IMR-90 (cell line): Measurements from ENCODE around the gene MOB3A. TPM values are rescaled to one million over a fixed set of nuclear protein-coding genes. Genes with fewer than 3 reads are reported as not detected.

ENCODE experiments used
- ATAC-seq: fragments of 200-7000 bp; cut with Tn5 transposase; 2 replicates; pipeline ENCODE4 v1.9.1; 2020; ENCODE audit warnings: low read depth, mild to moderate bottlenecking, moderate library complexity
- BruUV-seq: library from RNA; stranded (reverse); fragments of 400-500 nt; replicated peaks from 2 replicates; lab custom pipeline; 2021; lab: Mats Ljungman, UMichigan
- CTCF ChIA-PET: fragments of 300-600 bp; formaldehyde crosslinking; extraction: SDS; loops from one replicate; lab custom pipeline; 2021; ENCODE audit warnings: antibody characterized with exemption; lab: Yijun Ruan, JAX
- POLR2A ChIA-PET: fragments of 300-600 bp; sonication (Branson Sonifier 250); formaldehyde crosslinking; loops from one replicate; lab custom pipeline; 2022; ENCODE audit warnings: antibody characterized with exemption; ENCODE audit not compliant: unreplicated experiment; lab: Charles Lee
- DNase-seq: peaks from one replicate; pipeline ENCODE4 v3.0.0; 2013
- H2AFZ ChIP-seq: replicated peaks from 2 replicates; pipeline ENCODE3; 2013; ENCODE audit warnings: low read length, mild to moderate bottlenecking; ENCODE audit not compliant: poor library complexity
- H2AK5ac ChIP-seq: 2 replicates; pipeline ENCODE4 v1.6.1; 2013; ENCODE audit warnings: low read depth, low read length, inconsistent platforms
- H2AK9ac ChIP-seq: replicated peaks from 2 replicates; pipeline ENCODE3; 2013; ENCODE audit warnings: mild to moderate bottlenecking, low read depth, low read length, moderate library complexity; ENCODE audit not compliant: poor library complexity
- H2BK120ac ChIP-seq: 2 replicates; pipeline ENCODE4 v1.6.1; 2013; ENCODE audit warnings: low read depth, low read length, inconsistent platforms
- H2BK15ac ChIP-seq: 3 replicates; pipeline ENCODE4 v1.6.1; 2013; ENCODE audit warnings: low read depth, low read length, inconsistent platforms
- H2BK20ac ChIP-seq: 2 replicates; pipeline ENCODE4 v1.6.1; 2013; ENCODE audit warnings: low read depth, mild to moderate bottlenecking, inconsistent platforms, low read length, moderate library complexity
- H2BK5ac ChIP-seq: 2 replicates; pipeline ENCODE4 v1.6.1; 2013; ENCODE audit warnings: mild to moderate bottlenecking, low read depth, low read length, inconsistent platforms; ENCODE audit not compliant: poor library complexity, severe bottlenecking
- H3K14ac ChIP-seq: replicated peaks from 2 replicates; pipeline ENCODE4 v1.6.1; 2013; ENCODE audit warnings: low read depth, low read length, inconsistent platforms
- H3K18ac ChIP-seq: 2 replicates; pipeline ENCODE4 v1.6.1; 2013; ENCODE audit warnings: low read depth, low read length, control low read depth
- H3K23ac ChIP-seq: 2 replicates; pipeline ENCODE4 v1.6.1; 2013; ENCODE audit warnings: low read depth, low read length, inconsistent platforms
- H3K27ac ChIP-seq: 2 replicates; pipeline ENCODE4 v1.5.1; 2013; ENCODE audit warnings: mild to moderate bottlenecking, control low read depth, low read length; ENCODE audit not compliant: insufficient read depth
- H3K27me3 ChIP-seq: 2 replicates; pipeline ENCODE4 v1.6.1; 2013; ENCODE audit warnings: low read length; ENCODE audit not compliant: control insufficient read depth, insufficient read depth
- H3K36me3 ChIP-seq: 2 replicates; pipeline ENCODE4 v1.6.1; 2013; ENCODE audit warnings: low read length, mixed read lengths; ENCODE audit not compliant: control insufficient read depth, insufficient read depth
- H3K4ac ChIP-seq: 2 replicates; pipeline ENCODE4 v1.6.1; 2013; ENCODE audit warnings: low read depth, low read length, inconsistent platforms
- H3K4me1 ChIP-seq: 2 replicates; pipeline ENCODE4 v1.6.1; 2013; ENCODE audit warnings: low read length, mixed read lengths; ENCODE audit not compliant: control insufficient read depth, insufficient read depth
- H3K4me2 ChIP-seq: 2 replicates; pipeline ENCODE4 v1.6.1; 2013; ENCODE audit warnings: low read depth, mild to moderate bottlenecking, control low read depth, low read length, moderate library complexity
- H3K4me3 ChIP-seq: 2 replicates; pipeline ENCODE4 v1.5.1; 2013; ENCODE audit warnings: low read depth, mild to moderate bottlenecking, control low read depth, low read length, moderate library complexity; ENCODE audit not compliant: insufficient read depth
- H3K56ac ChIP-seq: 2 replicates; pipeline ENCODE4 v1.6.1; 2013; ENCODE audit warnings: low read length, inconsistent platforms; ENCODE audit not compliant: insufficient read depth; ENCODE audit errors: extremely low read depth
- H3K79me1 ChIP-seq, 2 experiments: 2 replicates each; pipeline ENCODE4 v1.6.1; 2013; ENCODE audit warnings: low read length in 2 of 2, inconsistent platforms in 1 of 2, low read depth in 1 of 2
- H3K9ac ChIP-seq: 2 replicates; pipeline ENCODE4 v1.6.1; 2013; ENCODE audit warnings: low read depth, low read length, control low read depth
- H3K9me1 ChIP-seq: 2 replicates; pipeline ENCODE4 v1.6.1; 2013; ENCODE audit warnings: low read length, inconsistent platforms; ENCODE audit not compliant: insufficient read depth
- H3K9me3 ChIP-seq: 2 replicates; pipeline ENCODE4 v1.6.1; 2013; ENCODE audit warnings: low read length; ENCODE audit not compliant: control insufficient read depth, insufficient read depth
- H4K20me1 ChIP-seq: 2 replicates; pipeline ENCODE4 v1.6.1; 2013; ENCODE audit warnings: low read length, inconsistent platforms; ENCODE audit not compliant: insufficient read depth
- H4K5ac ChIP-seq: 2 replicates; pipeline ENCODE4 v1.6.1; 2013; ENCODE audit warnings: mild to moderate bottlenecking, low read depth, low read length, control low read depth
- H4K8ac ChIP-seq, 2 experiments: 2 replicates each; pipeline ENCODE4 v1.6.1; 2013; ENCODE audit warnings: low read depth in 2 of 2, low read length in 2 of 2, control low read depth in 1 of 2, inconsistent platforms in 1 of 2
- H4K91ac ChIP-seq: 2 replicates; pipeline ENCODE4 v1.6.1; 2013; ENCODE audit warnings: low read depth, low read length, inconsistent platforms; ENCODE audit not compliant: insufficient read depth
- BHLHE40 ChIP-seq: fragments of 150-350 bp; IDR thresholded peaks from 2 replicates; pipeline ENCODE4 v1.6.1; 2016; ENCODE audit warnings: mild to moderate bottlenecking, low read depth, low read length
- CEBPB ChIP-seq: IDR thresholded peaks from 2 replicates; pipeline ENCODE4 v1.6.1; 2012; ENCODE audit warnings: low read depth, low read length, improper control_type of control experiment
- CHD1 ChIP-seq: IDR thresholded peaks from 2 replicates; pipeline ENCODE4 v1.6.1; 2012; ENCODE audit warnings: low read depth, low read length, improper control_type of control experiment
- FOS ChIP-seq: fragments of 150-350 bp; IDR thresholded peaks from 2 replicates; pipeline ENCODE4 v1.6.1; 2016; ENCODE audit warnings: low read depth, low read length
- MAFK ChIP-seq: IDR thresholded peaks from 2 replicates; pipeline ENCODE4 v1.6.1; 2012; ENCODE audit warnings: low read depth, low read length, improper control_type of control experiment
- MAZ ChIP-seq: IDR thresholded peaks from 2 replicates; pipeline ENCODE4 v1.6.1; 2012; ENCODE audit warnings: low read depth, mild to moderate bottlenecking, low read length, improper control_type of control experiment, moderate library complexity, borderline replicate concordance
- MXI1 ChIP-seq: IDR thresholded peaks from 2 replicates; pipeline ENCODE4 v1.6.1; 2012; ENCODE audit warnings: low read depth, mild to moderate bottlenecking, low read length, moderate library complexity, borderline replicate concordance
- NFE2L2 ChIP-seq: fragments of 150-350 bp; IDR thresholded peaks from 2 replicates; pipeline ENCODE4 v1.6.1; 2016; ENCODE audit warnings: low read depth, mild to moderate bottlenecking, low read length
- POLR2A ChIP-seq: IDR thresholded peaks from 2 replicates; pipeline ENCODE4 v1.6.1; 2012; ENCODE audit warnings: mild to moderate bottlenecking, low read depth, low read length
- RAD21 ChIP-seq: IDR thresholded peaks from 2 replicates; pipeline ENCODE4 v1.6.1; 2012; ENCODE audit warnings: low read length, improper control_type of control experiment
- RCOR1 ChIP-seq: IDR thresholded peaks from 2 replicates; pipeline ENCODE4 v1.6.1; 2012; ENCODE audit warnings: mild to moderate bottlenecking, low read length, improper control_type of control experiment; ENCODE audit not compliant: insufficient replicate concordance
- RFX5 ChIP-seq: IDR thresholded peaks from 2 replicates; pipeline ENCODE4 v1.8.0; 2012; ENCODE audit warnings: low read depth, mild to moderate bottlenecking, low read length, moderate library complexity
- SMC3 ChIP-seq: fragments of 150-350 bp; IDR thresholded peaks from 2 replicates; pipeline ENCODE4 v1.6.1; 2016; ENCODE audit warnings: low read depth, mild to moderate bottlenecking, antibody characterized with exemption, low read length, moderate library complexity
- WGBS, 2 experiments: methylation state at CpG; one replicate each; pipeline versions ENCODE4 v1.1.5 to v1.1.7; 2013; ENCODE audit warnings: missing lambda C conversion rate in 2 of 2; ENCODE audit not compliant: insufficient read length in 1 of 2; ENCODE audit errors: extremely low coverage in 2 of 2; 5-methylcytosine and 5-hydroxymethylcytosine counted together
- dilution Hi-C: fragments of 300-500 bp; cut with HindIII; formaldehyde crosslinking; loops from one replicate; pipeline ENCODE4 v1.14.3; 2018; ENCODE audit warnings: low sequenced_read_pairs; ENCODE audit not compliant: unreplicated experiment
- in situ Hi-C: fragments of 300-500 bp; cut with MboI; formaldehyde crosslinking; loops from 3 replicates; pipeline ENCODE4 v1.14.3; 2019; ENCODE audit warnings: low sequenced_read_pairs, inconsistent platforms, mixed read lengths
- intact Hi-C: fragments of 100-400 bp; cut with micrococcal nuclease; formaldehyde crosslinking; loops from 2 replicates; pipeline ENCODE4 v1.10.0; 2022
- polyA plus RNA-seq, 3 experiments: library from polyadenylated mRNA; depleted of rRNA; stranded (reverse); fragments of >200 nt; gene quantifications; 2 replicates each; pipeline ENCODE4 v1.2.3, GENCODE V29; 2012; ENCODE audit warnings: low replicate concordance in 1 of 3
- total RNA-seq: library from RNA; depleted of rRNA; stranded (reverse); fragments of >200 nt; gene quantifications from 2 replicates; pipeline ENCODE4 v1.2.3, GENCODE V29; 2012
- TF ChIP-seq, protein P1 (sequence below): fragments of 150-350 bp; IDR thresholded peaks from 2 replicates; pipeline ENCODE4 v1.6.1; 2017; ENCODE audit warnings: mild to moderate bottlenecking, antibody characterized with exemption, low read length, low read depth
- TF ChIP-seq, protein P2 (sequence below): conservative IDR thresholded peaks from 2 replicates; pipeline ENCODE4 v1.5.1; 2012; ENCODE audit warnings: mild to moderate bottlenecking, low read depth, low read length, improper control_type of control experiment
- TF ChIP-seq, protein P3 (sequence below): fragments of 150-350 bp; IDR thresholded peaks from 2 replicates; pipeline ENCODE4 v1.6.1; 2016; ENCODE audit warnings: low read depth, mild to moderate bottlenecking, low read length, moderate library complexity, borderline replicate concordance

MOB3A gene
- total and polyA plus RNA-seq, 2 of the 4 experiments (the other 2 are of a cell fraction), result 9.3 to 26.5 TPM

DNA sequence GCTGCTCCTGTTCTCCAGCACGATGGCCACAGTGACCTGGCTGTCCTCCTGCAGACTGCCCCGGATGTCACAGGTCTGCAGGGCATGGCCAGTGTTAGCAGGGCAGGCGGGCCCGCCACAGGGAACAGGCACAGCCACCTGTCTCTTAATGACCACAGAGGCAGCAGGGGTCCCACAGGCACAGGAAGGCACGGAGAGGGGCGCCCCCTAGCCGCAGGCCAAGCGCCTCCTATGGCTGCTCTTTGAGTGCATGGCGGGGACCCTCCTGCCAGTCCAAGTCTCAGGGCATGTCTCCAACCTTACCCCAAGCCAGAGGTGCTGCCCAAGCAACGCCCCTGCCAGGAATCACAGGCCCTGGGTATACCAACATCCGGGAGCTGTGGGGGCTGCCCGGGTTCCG lies 14.7 kb upstream of the MOB3A start:
- Histone ChIP-seq H3K79me1 (peaks cover 4 to 19% of the 10 kb centered on the region in 2 experiments), H3K9me1 (no peaks in the 10 kb centered on the region), H3K14ac (no peak overlapping the region), H3K27me3 (no peaks in the 10 kb centered on the region), H2BK20ac (no peak overlapping the region), H3K56ac (no peak overlapping the region), H3K36me3 (peaks cover 93% of the 10 kb centered on the region), H2AK9ac (no peak overlapping the region), H2AFZ (no peak overlapping the region), H4K5ac (no peak overlapping the region), H4K8ac (no peak overlapping the region), H2BK5ac (no peak overlapping the region), H4K20me1 (peaks cover 10% of the 10 kb centered on the region), H3K4me1 (no peaks in the 10 kb centered on the region), H3K9ac (no peak overlapping the region), H3K18ac (no peak overlapping the region), H4K91ac (no peak overlapping the region), H3K23ac (no peak overlapping the region), H3K4ac (no peak overlapping the region), H2BK120ac (no peak overlapping the region), H3K27ac (no peak overlapping the region), H3K9me3 (no peaks in the 10 kb centered on the region), H2AK5ac (no peak overlapping the region), H3K4me2 (no peak overlapping the region), H3K4me3 (no peak overlapping the region), H2BK15ac (no peak overlapping the region)
- BruUV-seq, result no TSS peak
- TF ChIP-seq, protein P1, sequence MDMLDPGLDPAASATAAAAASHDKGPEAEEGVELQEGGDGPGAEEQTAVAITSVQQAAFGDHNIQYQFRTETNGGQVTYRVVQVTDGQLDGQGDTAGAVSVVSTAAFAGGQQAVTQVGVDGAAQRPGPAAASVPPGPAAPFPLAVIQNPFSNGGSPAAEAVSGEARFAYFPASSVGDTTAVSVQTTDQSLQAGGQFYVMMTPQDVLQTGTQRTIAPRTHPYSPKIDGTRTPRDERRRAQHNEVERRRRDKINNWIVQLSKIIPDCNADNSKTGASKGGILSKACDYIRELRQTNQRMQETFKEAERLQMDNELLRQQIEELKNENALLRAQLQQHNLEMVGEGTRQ, result no peak
- TF ChIP-seq RFX5 (no peak), FOS (no peak), MXI1 (no peak), RCOR1 (no peak), MAFK (no peak), SMC3 (no peak), RAD21 (no peak), MAZ (no peak), CHD1 (no peak), POLR2A (no peak), BHLHE40 (no peak), NFE2L2 (no peak), CEBPB (no peak)
- TF ChIP-seq, protein P2, sequence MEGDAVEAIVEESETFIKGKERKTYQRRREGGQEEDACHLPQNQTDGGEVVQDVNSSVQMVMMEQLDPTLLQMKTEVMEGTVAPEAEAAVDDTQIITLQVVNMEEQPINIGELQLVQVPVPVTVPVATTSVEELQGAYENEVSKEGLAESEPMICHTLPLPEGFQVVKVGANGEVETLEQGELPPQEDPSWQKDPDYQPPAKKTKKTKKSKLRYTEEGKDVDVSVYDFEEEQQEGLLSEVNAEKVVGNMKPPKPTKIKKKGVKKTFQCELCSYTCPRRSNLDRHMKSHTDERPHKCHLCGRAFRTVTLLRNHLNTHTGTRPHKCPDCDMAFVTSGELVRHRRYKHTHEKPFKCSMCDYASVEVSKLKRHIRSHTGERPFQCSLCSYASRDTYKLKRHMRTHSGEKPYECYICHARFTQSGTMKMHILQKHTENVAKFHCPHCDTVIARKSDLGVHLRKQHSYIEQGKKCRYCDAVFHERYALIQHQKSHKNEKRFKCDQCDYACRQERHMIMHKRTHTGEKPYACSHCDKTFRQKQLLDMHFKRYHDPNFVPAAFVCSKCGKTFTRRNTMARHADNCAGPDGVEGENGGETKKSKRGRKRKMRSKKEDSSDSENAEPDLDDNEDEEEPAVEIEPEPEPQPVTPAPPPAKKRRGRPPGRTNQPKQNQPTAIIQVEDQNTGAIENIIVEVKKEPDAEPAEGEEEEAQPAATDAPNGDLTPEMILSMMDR, result no peak
- TF ChIP-seq, protein P3, sequence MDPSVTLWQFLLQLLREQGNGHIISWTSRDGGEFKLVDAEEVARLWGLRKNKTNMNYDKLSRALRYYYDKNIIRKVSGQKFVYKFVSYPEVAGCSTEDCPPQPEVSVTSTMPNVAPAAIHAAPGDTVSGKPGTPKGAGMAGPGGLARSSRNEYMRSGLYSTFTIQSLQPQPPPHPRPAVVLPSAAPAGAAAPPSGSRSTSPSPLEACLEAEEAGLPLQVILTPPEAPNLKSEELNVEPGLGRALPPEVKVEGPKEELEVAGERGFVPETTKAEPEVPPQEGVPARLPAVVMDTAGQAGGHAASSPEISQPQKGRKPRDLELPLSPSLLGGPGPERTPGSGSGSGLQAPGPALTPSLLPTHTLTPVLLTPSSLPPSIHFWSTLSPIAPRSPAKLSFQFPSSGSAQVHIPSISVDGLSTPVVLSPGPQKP, result no peak
- dilution Hi-C loops (no loop called here), in situ Hi-C loops (no loop called here), intact Hi-C loops (no loop called here)
- ChIA-PET POLR2A (no interaction called here), CTCF (no interaction called here)
- WGBS, 2 experiments, result 93% methylated on average over 5 of the region's 13 CpGs; no CpG with 5 or more reads in 1 of the 2 experiments
- ATAC-seq (no peak), DNase-seq (no peak)
